ENCODE results near the gene TMEM87B.
"Not testable (repeated sequence)": the region's sequence is repeated elsewhere in the genome, so short reads cannot be mapped to it uniquely, and the experiment has no call there.

TMEM87B gene

GRCh38 chr2:112075490-112076260, 20.6 kb downstream of the TMEM87B start:
- FAIRE-seq, result no peak

GRCh38 chr2:112077814-112078213, 22.7 kb downstream of the TMEM87B start:
- no peak for FAIRE-seq

- no peak for FAIRE-seq
These were observed 26.2 kb downstream of the TMEM87B start for GRCh38 chr2:112081262-112081661.

GRCh38 chr2:112084689-112085374, 29.8 kb downstream of the TMEM87B start:
- FAIRE-seq, result no peak

GRCh38 chr2:112085375-112085730, 30.3 kb downstream of the TMEM87B start:
- no peak for FAIRE-seq

- FAIRE-seq, result no peak
These were observed 31.0 kb downstream of the TMEM87B start for GRCh38 chr2:112085916-112086669.

- no peak for FAIRE-seq
These were observed 32.4 kb downstream of the TMEM87B start for GRCh38 chr2:112087346-112088020.

GRCh38 chr2:112089375-112089774, 34.3 kb downstream of the TMEM87B start:
- no peak for FAIRE-seq

GRCh38 chr2:112092286-112093041, 37.4 kb downstream of the TMEM87B start:
- no peak for FAIRE-seq

GRCh38 chr2:112093216-112093615, 38.1 kb downstream of the TMEM87B start:
- no peak for FAIRE-seq

- no peak for FAIRE-seq
These were observed 40.6 kb downstream of the TMEM87B start for GRCh38 chr2:112095681-112096080.

- FAIRE-seq, result no peak
These were observed 41.0 kb downstream of the TMEM87B start for GRCh38 chr2:112096098-112096497.

GRCh38 chr2:112108178-112108832, 53.2 kb downstream of the TMEM87B start:
- FAIRE-seq, result no peak

GRCh38 chr2:112109278-112109677, 54.2 kb downstream of the TMEM87B start:
- peak; percentile 62 for FAIRE-seq

GRCh38 chr2:112110966-112111365, 55.9 kb downstream of the TMEM87B start:
- no peak for FAIRE-seq

- not testable (repeated sequence) for FAIRE-seq
These were observed 58.3 kb downstream of the TMEM87B start for GRCh38 chr2:112113354-112113753.

GRCh38 chr2:112118148-112118547, 63.1 kb downstream of the TMEM87B start:
- no peak for FAIRE-seq

GRCh38 chr2:112121682-112122254, 66.7 kb downstream of the TMEM87B start:
- FAIRE-seq, result peak; percentile 99

GRCh38 chr2:112129060-112129459, 74.0 kb downstream of the TMEM87B start:
- no peak for FAIRE-seq

GRCh38 chr2:112133344-112133743, 78.3 kb downstream of the TMEM87B start:
- FAIRE-seq, result no peak

- FAIRE-seq, result no peak
These were observed 79.1 kb downstream of the TMEM87B start for GRCh38 chr2:112134120-112134519.

Data from islet of Langerhans (tissue), 1 donor.